B cell (primary cell): ENCODE results near the gene SRC. TPM values are rescaled to one million over a fixed set of nuclear protein-coding genes. Genes with fewer than 3 reads are reported as not detected.

Experiments used
- ATAC-seq: fragments of 200-7000 bp; cut with Tn5 transposase; one replicate; pipeline ENCODE4 v1.10.0; 2021; ENCODE audit warnings: low read depth, mild to moderate bottlenecking, moderate number of reproducible peaks, moderate library complexity
- CTCF ChIA-PET: fragments of 350-600 bp; sonication (Branson Sonifier 250); formaldehyde crosslinking; loops from one replicate; lab custom pipeline; 2021; ENCODE audit warnings: antibody characterized with exemption, inconsistent platforms; lab: Charles Lee
- POLR2A ChIA-PET: fragments of 350-600 bp; sonication (Branson Sonifier 250); formaldehyde crosslinking; loops from one replicate; lab custom pipeline; 2021; ENCODE audit warnings: antibody characterized with exemption; lab: Charles Lee
- DNase-seq: peaks from one replicate; pipeline ENCODE4 v3.0.0; 2013
- H2AFZ ChIP-seq: 2 replicates; pipeline ENCODE4 v1.6.1; 2012; ENCODE audit warnings: mild to moderate bottlenecking, low read depth, low read length; ENCODE audit not compliant: insufficient read depth, poor library complexity, severe bottlenecking
- H3K27ac ChIP-seq, 2 donors: 1 replicate in 1 of 2; 2 replicates in 1 of 2; pipeline ENCODE4 v1.5.1; 2012 to 2013; ENCODE audit warnings: low read length in 2 of 2, mild to moderate bottlenecking in 2 of 2, moderate library complexity in 1 of 2
- H3K27me3 ChIP-seq, 4 experiments: fragments of 200-600 bp in 1 of 4; sonication (generic) in 1 of 4; replicated peaks in 1 of 4; 1 replicate in 2 of 4; 2 replicates in 2 of 4; pipeline versions ENCODE4 v1.6.1 to v1.7.0; 2013 to 2016; ENCODE audit warnings: low read length in 3 of 4, mild to moderate bottlenecking in 2 of 4, mixed read lengths in 1 of 4, moderate library complexity in 1 of 4; ENCODE audit not compliant: insufficient read depth in 4 of 4, control insufficient read depth in 3 of 4; ENCODE audit errors: control extremely low read depth in 1 of 4
- H3K36me3 ChIP-seq, 2 experiments: replicated peaks in 1 of 2; 1 replicate in 1 of 2; 2 replicates in 1 of 2; pipeline versions ENCODE4 v1.6.1 to v1.7.1; 2013; ENCODE audit warnings: low read length in 1 of 2; ENCODE audit not compliant: insufficient read depth in 2 of 2, control insufficient read depth in 1 of 2; ENCODE audit errors: control extremely low read depth in 1 of 2, extremely low read depth in 1 of 2
- H3K4me1 ChIP-seq, 2 donors: fragments of 200-600 bp in 1 of 2; sonication (generic) in 1 of 2; 1 replicate in 1 of 2; 2 replicates in 1 of 2; pipeline versions ENCODE4 v1.5.1 to v1.6.1; 2013 to 2017; ENCODE audit warnings: low read length in 2 of 2; ENCODE audit not compliant: control insufficient read depth in 2 of 2, insufficient read depth in 2 of 2
- H3K4me2 ChIP-seq: replicated peaks from 2 replicates; pipeline ENCODE3; 2012; ENCODE audit warnings: mild to moderate bottlenecking, low read depth, low read length; ENCODE audit not compliant: poor library complexity, severe bottlenecking
- H3K4me3 ChIP-seq, 5 experiments: fragments of 200-600 bp in 1 of 5; sonication (generic) in 1 of 5; 1 replicate in 3 of 5; 2 replicates in 2 of 5; pipeline versions ENCODE4 v1.5.1 to v1.7.0; 2011 to 2016; ENCODE audit warnings: low read length in 4 of 5, mild to moderate bottlenecking in 4 of 5, low read depth in 2 of 5, control low read depth in 1 of 5, moderate library complexity in 1 of 5; ENCODE audit not compliant: insufficient read depth in 1 of 5; ENCODE audit errors: control extremely low read depth in 1 of 5, extremely low read depth in 1 of 5
- H3K79me2 ChIP-seq: fragments of 200-600 bp; sonication (generic); one replicate; pipeline ENCODE4 v1.6.0; 2016; ENCODE audit warnings: low read length; ENCODE audit not compliant: control insufficient read depth, insufficient read depth
- H3K9ac ChIP-seq: fragments of 200-600 bp; sonication (generic); 2 replicates; pipeline ENCODE4 v1.6.1; 2017; ENCODE audit warnings: mild to moderate bottlenecking, low read length, moderate library complexity
- H3K9me3 ChIP-seq, 3 donors: one replicate each; pipeline versions ENCODE4 v1.6.1 to v1.7.1; 2013; ENCODE audit warnings: low read length in 2 of 3; ENCODE audit not compliant: control insufficient read depth in 2 of 3, insufficient read depth in 1 of 3; ENCODE audit errors: control extremely low read depth in 1 of 3
- H4K20me1 ChIP-seq: 2 replicates; pipeline ENCODE4 v1.6.0; 2012; ENCODE audit warnings: mild to moderate bottlenecking, low read length; ENCODE audit not compliant: insufficient read depth, control insufficient read depth, poor library complexity, severe bottlenecking
- H3K27ac Mint-ChIP-seq: one replicate; pipeline ENCODE4 v1.8.0; 2021; ENCODE audit warnings: mixed read lengths
- H3K27me3 Mint-ChIP-seq: one replicate; pipeline ENCODE4 v1.8.0; 2021; ENCODE audit warnings: mixed read lengths
- H3K4me1 Mint-ChIP-seq: one replicate; pipeline ENCODE4 v1.8.0; 2021; ENCODE audit warnings: mixed read lengths
- H3K4me3 Mint-ChIP-seq: one replicate; pipeline ENCODE4 v1.8.0; 2021; ENCODE audit warnings: mixed read lengths
- H3K9me3 Mint-ChIP-seq: one replicate; pipeline ENCODE4 v1.8.0; 2022; ENCODE audit warnings: mixed read lengths; ENCODE audit not compliant: insufficient read depth
- EZH2 ChIP-seq: IDR thresholded peaks from 2 replicates; pipeline ENCODE4 v1.6.1; 2012; ENCODE audit warnings: borderline replicate concordance, low read depth, mild to moderate bottlenecking, moderate library complexity, low read length; ENCODE audit not compliant: insufficient read depth, poor library complexity, severe bottlenecking
- WGBS: methylation state at CpG from one replicate; pipeline ENCODE4 v1.1.5; 2013; ENCODE audit warnings: missing lambda C conversion rate; ENCODE audit not compliant: insufficient coverage; 5-methylcytosine and 5-hydroxymethylcytosine counted together
- intact Hi-C: fragments of 100-400 bp; cut with micrococcal nuclease; formaldehyde crosslinking; loops from one replicate; pipeline ENCODE4 v1.10.0; 2022
- polyA plus RNA-seq: library from polyadenylated mRNA; depleted of rRNA; stranded (reverse); fragments of >200 nt; gene quantifications from 2 replicates; pipeline ENCODE4 v1.2.3, GENCODE V29; 2012
- total RNA-seq, 2 donors: library from RNA; stranded (reverse); fragments of 120-200 nt in 1 of 2; gene quantifications; 1 replicate in 1 of 2; 2 replicates in 1 of 2; pipeline versions ENCODE4 v1.2.3 to v1.2.4, GENCODE V29; 2013 to 2022
- TF ChIP-seq, protein P1 (sequence below): fragments of 200-600 bp; IDR thresholded peaks from one replicate; pipeline ENCODE4 v1.8.0; 2022; ENCODE audit warnings: antibody characterized with exemption, mild to moderate bottlenecking

Gene SRC
- total and polyA plus RNA-seq, 2 donors (not counting 1 experiment from before 2014, with no cell fraction given) = 6.5 to 16.8 TPM

DNA sequence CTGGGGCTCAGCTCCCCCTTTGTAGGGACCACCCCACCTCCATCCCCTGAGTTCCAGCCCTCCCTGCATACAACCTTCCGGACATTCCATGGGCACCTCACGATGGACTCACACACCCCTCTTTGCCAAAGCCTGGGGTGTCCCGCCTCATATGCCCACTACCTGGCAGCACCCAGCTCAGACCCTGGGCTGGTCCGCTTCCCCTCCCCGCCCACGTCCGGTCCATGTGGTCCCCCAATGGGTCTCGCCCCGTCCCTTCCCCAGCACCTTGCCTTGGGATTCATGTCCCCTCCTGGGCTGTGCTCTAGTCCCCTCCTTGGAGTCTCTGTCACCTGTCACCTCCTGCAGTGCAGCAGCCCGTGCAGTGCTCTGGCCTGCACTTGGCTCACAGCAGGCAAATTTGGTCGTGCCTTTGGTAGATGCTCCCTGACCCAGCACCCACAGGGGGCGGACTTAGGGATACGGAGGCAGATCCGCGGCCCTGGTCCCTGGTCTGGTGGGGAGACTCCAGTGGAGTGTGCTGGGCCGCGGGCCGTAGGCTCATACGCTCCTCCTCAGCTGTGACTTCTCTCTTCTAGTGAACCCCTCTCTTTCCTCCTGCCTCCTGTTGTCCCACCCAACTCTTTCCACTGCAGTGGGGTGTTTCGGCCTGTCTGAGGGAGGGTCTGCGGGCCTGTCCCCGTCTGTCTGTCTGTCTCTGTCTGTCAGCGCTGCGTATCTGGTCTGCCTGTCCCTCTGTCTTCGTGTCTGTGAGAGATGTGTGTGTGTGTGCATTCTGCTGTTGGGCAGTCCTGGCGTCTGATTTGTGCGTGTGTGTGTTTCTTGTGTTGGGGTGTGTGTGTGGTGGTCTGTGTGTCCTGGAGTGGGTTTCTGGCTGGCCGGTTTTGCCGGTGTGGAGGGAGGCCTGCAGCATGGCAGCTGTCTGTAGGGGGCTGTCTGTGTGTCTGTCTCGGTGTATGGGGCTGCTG, 69.5 kb downstream of the SRC start:
- WGBS = 94% methylated on average over 26 of the region's 30 CpGs
- ChIA-PET CTCF (interaction anchor here (0.9 kb wide), 1 partner anchor 118 kb away, joined by 3 read pairs; no protein-coding TSS in a partner anchor), POLR2A (no interaction called here)
- H3K4me2 ChIP-seq = no peak overlapping the region
- no peak overlapping the region for H2AFZ ChIP-seq
- Mint-ChIP-seq H3K4me3 (no peak overlapping the region), H3K27me3 (no peaks in the 10 kb centered on the region), H3K27ac (no peak overlapping the region), H3K9me3 (no peaks in the 10 kb centered on the region), H3K4me1 (no peaks in the 10 kb centered on the region)
- H3K4me1 ChIP-seq = peaks cover 17 to 20% of the 10 kb centered on the region in 2 donors
- H3K79me2 ChIP-seq = no peaks in the 10 kb centered on the region
- H3K27ac ChIP-seq = no peak overlapping the region
- ATAC-seq (no peak), DNase-seq (no peak)
- H3K36me3 ChIP-seq = no peaks in the 10 kb centered on the region
- no peaks in the 10 kb centered on the region for H4K20me1 ChIP-seq
- peaks cover 0 to 3% (median 0%) of the 10 kb centered on the region in 3 donors for H3K9me3 ChIP-seq
- H3K9ac ChIP-seq = no peak overlapping the region
- intact Hi-C loops = no loop called here
- TF ChIP-seq, protein P1, sequence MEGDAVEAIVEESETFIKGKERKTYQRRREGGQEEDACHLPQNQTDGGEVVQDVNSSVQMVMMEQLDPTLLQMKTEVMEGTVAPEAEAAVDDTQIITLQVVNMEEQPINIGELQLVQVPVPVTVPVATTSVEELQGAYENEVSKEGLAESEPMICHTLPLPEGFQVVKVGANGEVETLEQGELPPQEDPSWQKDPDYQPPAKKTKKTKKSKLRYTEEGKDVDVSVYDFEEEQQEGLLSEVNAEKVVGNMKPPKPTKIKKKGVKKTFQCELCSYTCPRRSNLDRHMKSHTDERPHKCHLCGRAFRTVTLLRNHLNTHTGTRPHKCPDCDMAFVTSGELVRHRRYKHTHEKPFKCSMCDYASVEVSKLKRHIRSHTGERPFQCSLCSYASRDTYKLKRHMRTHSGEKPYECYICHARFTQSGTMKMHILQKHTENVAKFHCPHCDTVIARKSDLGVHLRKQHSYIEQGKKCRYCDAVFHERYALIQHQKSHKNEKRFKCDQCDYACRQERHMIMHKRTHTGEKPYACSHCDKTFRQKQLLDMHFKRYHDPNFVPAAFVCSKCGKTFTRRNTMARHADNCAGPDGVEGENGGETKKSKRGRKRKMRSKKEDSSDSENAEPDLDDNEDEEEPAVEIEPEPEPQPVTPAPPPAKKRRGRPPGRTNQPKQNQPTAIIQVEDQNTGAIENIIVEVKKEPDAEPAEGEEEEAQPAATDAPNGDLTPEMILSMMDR = no peak
- TF ChIP-seq EZH2 = no peak
- H3K27me3 ChIP-seq = peaks cover 0 to 5% (median 0%) of the 10 kb centered on the region in 4 experiments
- no peak overlapping the region for H3K4me3 ChIP-seq
